ENCODE data around the gene ULK4. TPM values are rescaled to one million over a fixed set of nuclear protein-coding genes. Genes with fewer than 3 reads are reported as not detected.

The ULK4 gene
- total and polyA plus RNA-seq, 9 of the 15 experiments (the other 6 are each of a cell fraction or from before 2014, with no cell fraction given): 3.0 to 5.9 (median 3.5) TPM

DNA sequence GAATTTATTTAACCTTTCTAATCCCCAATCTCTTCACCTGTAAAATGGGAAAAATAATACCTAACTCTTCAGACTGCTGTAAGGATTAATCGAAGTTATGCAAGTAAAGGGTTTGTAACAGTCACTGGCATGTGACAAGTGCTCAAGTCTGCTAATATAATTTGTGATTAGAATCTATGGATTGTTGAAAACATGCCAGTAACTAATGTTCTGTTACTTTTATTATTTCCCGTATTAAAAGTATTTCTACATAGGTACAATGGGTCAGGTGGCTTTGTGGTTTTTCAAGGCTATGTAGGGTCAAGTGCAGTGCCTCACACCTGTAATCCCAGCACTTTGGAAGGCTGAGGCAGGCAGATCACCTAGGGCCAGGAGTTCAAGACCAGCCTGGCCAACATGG is 29.4 kb downstream of the ULK4 start:
- ChIA-PET POLR2A (no interaction called here), CTCF (ENCODE audit: low intra/inter-chr PET ratio) (no interaction called here)
- Histone ChIP-seq H3K4me3 (no peak overlapping the region), H3K79me2 (ENCODE audit: control insufficient read depth, insufficient read depth, low read length) (no peaks in the 10 kb centered on the region), H3K4me1 (replicated peaks in 1 of 2; ENCODE audit: control insufficient read depth in 2 of 2, insufficient read depth in 2 of 2, low read length in 2 of 2) (no peaks in the 10 kb centered on the region), H3K27ac (ENCODE audit: extremely low read depth, low read depth, low read length) (no peak overlapping the region), H3K27me3 (ENCODE audit: control insufficient read depth in 2 of 2, insufficient read depth in 2 of 2, low read length in 2 of 2) (no peaks in the 10 kb centered on the region), H3K36me3 (ENCODE audit: control insufficient read depth, insufficient read depth, low read length) (no peaks in the 10 kb centered on the region), H3K9me1 (ENCODE audit: control insufficient read depth, insufficient read depth, low read length) (no peaks in the 10 kb centered on the region), H3K9me3 (replicated peaks; ENCODE audit: control insufficient read depth, insufficient read depth, low read depth, low read length) (no peaks in the 10 kb centered on the region), H4K20me1 (replicated peaks; ENCODE audit: control insufficient read depth, insufficient read depth, low read length) (no peaks in the 10 kb centered on the region), H2AFZ (ENCODE audit: low read depth, low read length) (no peak overlapping the region), H3K4me2 (ENCODE audit: insufficient read depth, low read length) (no peak overlapping the region), H3K9ac (ENCODE audit: insufficient read depth in 1 of 2, low read depth in 2 of 2, low read length in 2 of 2) (no peak overlapping the region)
- no peak for ATAC-seq
- in situ Hi-C loops (cut with MboI) (no loop called here), intact Hi-C loops (cut with micrococcal nuclease) (no loop called here)
- TF ChIP-seq HSF4 (CRISPR knock-in tag; IDR thresholded peaks at IDR 0.05; ENCODE audit: borderline replicate concordance) (no peak), EP300 (IDR thresholded peaks at IDR 0.05; ENCODE audit: low read length) (no peak), ZNF41 (CRISPR knock-in tag; conservative IDR thresholded peaks at IDR 0.05) (no peak), XRCC5 (IDR thresholded peaks at IDR 0.05; ENCODE audit: low read depth, low read length) (no peak)
- no peak for FAIRE-seq
- WGBS (ENCODE audit: insufficient coverage, low coverage, missing lambda C conversion rate): 6% methylated on average over 2 of the region's 2 CpGs
- DNase-seq (ENCODE audit: extremely low read depth in 1 of 4, low spot score in 3 of 4): no peak
- BruUV-seq (replicated peaks): no TSS peak

DNA sequence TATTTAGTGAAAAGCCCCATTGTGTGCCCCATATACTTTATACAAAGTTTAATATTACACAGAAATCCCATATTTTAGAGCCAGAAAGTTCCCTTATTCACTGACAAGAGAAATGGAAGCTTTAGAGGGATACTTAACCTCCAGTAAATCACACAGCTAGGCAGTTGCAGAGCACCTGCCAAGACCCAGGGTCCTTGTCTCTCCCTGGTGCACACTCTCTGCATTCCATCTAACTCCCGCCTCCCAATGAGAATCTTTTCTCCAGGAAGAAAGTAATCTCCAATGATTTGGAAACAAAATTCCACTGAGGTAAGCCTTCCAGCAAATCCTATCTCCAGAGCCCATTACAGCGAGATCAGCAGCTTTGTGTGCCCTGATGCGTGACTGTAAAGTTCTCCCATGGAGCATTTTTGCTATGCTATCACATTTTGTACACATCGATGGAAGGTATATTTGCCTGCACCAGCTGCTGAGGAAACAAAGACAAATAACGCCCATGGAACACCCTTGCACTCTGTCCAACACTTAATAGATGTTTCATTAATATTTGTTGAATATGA is 41.4 kb downstream of the ULK4 start:
- no peaks in the 10 kb centered on the region for H3K9me1 ChIP-seq (ENCODE audit: control insufficient read depth, insufficient read depth, low read length)
- in situ Hi-C loops (cut with MboI) (loop anchor here (25.0 kb wide), 1 partner anchor 167 kb away; the partner anchor contains the start of gene TRAK1), intact Hi-C loops (cut with micrococcal nuclease) (no loop called here)
- H4K20me1 ChIP-seq (replicated peaks; ENCODE audit: control insufficient read depth, insufficient read depth, low read length): no peaks in the 10 kb centered on the region
- H3K79me2 ChIP-seq (ENCODE audit: control insufficient read depth, insufficient read depth, low read length): no peaks in the 10 kb centered on the region
- H3K9me3 ChIP-seq (replicated peaks; ENCODE audit: control insufficient read depth, insufficient read depth, low read depth, low read length): no peaks in the 10 kb centered on the region
- 8% methylated on average over 5 of the region's 5 CpGs for WGBS (ENCODE audit: insufficient coverage, low coverage, missing lambda C conversion rate)
- peaks cover 2 to 6% of the 10 kb centered on the region in 2 experiments; a peak in 3 of 5 replicates for H3K27me3 ChIP-seq (ENCODE audit: control insufficient read depth in 2 of 2, insufficient read depth in 2 of 2, low read length in 2 of 2)
- FAIRE-seq: no peak
- no TSS peak for BruUV-seq (replicated peaks)
- POLR2A ChIA-PET: interaction anchor here (0.7 to 1.0 kb wide), 2 partner anchors 10 to 11 kb away, joined by 3 to 4 read pairs; no protein-coding TSS in a partner anchor
- DNase-seq (ENCODE audit: extremely low read depth in 1 of 4, low spot score in 3 of 4): no peak
- no peak overlapping the region for H3K4me2 ChIP-seq (ENCODE audit: insufficient read depth, low read length)
- CTCF ChIA-PET (ENCODE audit: low intra/inter-chr PET ratio): no interaction called here
- no peaks in the 10 kb centered on the region for H3K4me1 ChIP-seq (replicated peaks in 1 of 2; ENCODE audit: control insufficient read depth in 2 of 2, insufficient read depth in 2 of 2, low read length in 2 of 2)
- no peak overlapping the region for H3K9ac ChIP-seq (ENCODE audit: insufficient read depth in 1 of 2, low read depth in 2 of 2, low read length in 2 of 2)
- no peak for ATAC-seq
- H3K36me3 ChIP-seq (ENCODE audit: control insufficient read depth, insufficient read depth, low read length): no peaks in the 10 kb centered on the region
- H3K4me3 ChIP-seq: no peak overlapping the region
- H2AFZ ChIP-seq (ENCODE audit: low read depth, low read length): no peak overlapping the region
- no peak overlapping the region for H3K27ac ChIP-seq (ENCODE audit: extremely low read depth, low read depth, low read length)

Measured in K562 (cell line).